Astrocyte (in vitro differentiated cells and primary cell): ENCODE results near the gene SAP130.

Experiments
- EZH2 ChIP-seq: IDR thresholded peaks from 2 replicates; pipeline ENCODE4 v1.6.1; 2012; ENCODE audit warnings: mild to moderate bottlenecking, low read length, inconsistent platforms; ENCODE audit not compliant: insufficient read depth
- TF ChIP-seq, protein P1 (sequence below): IDR thresholded peaks from 2 replicates; pipeline ENCODE4 v1.5.1; 2011; ENCODE audit warnings: low read depth, mild to moderate bottlenecking, inconsistent platforms, low read length, moderate library complexity; ENCODE audit not compliant: insufficient read depth

DNA sequence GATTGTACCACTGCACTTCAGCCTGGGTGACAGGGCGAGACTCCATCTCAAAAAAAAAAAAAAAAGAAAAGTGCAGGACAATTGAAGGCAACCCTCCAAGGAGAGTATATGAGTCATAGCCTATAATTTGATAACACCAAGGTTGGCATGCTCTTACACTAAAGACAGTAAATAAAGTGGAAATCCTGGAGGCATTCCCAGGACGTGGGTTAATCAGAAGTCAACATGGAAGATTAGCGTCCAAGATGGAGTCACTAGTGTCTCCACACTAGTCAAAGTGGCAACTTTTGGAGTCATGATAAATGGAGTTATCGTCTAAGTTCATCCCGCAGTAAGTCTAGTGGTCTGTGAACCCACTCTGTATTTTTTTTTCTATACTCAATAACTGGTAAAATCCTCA is 41.9 kb upstream of the SAP130 start:
- TF ChIP-seq, protein P1, sequence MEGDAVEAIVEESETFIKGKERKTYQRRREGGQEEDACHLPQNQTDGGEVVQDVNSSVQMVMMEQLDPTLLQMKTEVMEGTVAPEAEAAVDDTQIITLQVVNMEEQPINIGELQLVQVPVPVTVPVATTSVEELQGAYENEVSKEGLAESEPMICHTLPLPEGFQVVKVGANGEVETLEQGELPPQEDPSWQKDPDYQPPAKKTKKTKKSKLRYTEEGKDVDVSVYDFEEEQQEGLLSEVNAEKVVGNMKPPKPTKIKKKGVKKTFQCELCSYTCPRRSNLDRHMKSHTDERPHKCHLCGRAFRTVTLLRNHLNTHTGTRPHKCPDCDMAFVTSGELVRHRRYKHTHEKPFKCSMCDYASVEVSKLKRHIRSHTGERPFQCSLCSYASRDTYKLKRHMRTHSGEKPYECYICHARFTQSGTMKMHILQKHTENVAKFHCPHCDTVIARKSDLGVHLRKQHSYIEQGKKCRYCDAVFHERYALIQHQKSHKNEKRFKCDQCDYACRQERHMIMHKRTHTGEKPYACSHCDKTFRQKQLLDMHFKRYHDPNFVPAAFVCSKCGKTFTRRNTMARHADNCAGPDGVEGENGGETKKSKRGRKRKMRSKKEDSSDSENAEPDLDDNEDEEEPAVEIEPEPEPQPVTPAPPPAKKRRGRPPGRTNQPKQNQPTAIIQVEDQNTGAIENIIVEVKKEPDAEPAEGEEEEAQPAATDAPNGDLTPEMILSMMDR, result no peak
- no peak for TF ChIP-seq EZH2
